GM21390 (cell line): ENCODE results near the gene SNTG2.
A peak's percentile ranks its signal among the peaks of the same experiment; 100 is the strongest.

Experiments
- ATAC-seq: cut with Tn5 transposase; IDR thresholded peaks from one replicate; pipeline ENCODE4 v1.9.1; 2021; ENCODE audit not compliant: unreplicated experiment

The SNTG2 gene

DNA sequence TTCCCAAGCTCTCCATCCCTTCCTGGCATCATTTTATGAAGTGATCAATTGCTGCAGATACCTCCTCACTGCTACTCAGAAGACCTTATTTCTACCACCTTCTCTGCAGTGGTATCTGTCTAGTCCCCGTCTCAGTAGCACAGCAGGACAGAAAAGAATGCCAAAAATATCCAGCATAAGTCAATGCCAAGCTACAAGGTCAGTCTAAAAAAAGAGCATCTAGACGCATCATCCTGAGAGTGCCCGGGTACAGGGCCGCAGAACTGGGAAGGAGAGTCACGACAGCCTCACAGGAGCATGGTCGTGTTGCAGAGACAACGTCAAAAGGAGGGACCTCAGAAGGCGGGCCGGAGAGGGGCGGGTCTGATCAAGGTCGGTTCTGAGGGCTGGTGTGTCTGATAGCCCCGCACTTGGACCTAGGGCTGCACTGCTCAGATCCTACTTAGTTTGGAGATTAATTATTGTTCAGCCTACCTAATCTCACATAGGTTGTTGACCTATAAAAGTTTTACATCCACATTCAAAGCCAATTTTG, 24.3 kb upstream of the SNTG2 start:
- no peak for ATAC-seq

DNA sequence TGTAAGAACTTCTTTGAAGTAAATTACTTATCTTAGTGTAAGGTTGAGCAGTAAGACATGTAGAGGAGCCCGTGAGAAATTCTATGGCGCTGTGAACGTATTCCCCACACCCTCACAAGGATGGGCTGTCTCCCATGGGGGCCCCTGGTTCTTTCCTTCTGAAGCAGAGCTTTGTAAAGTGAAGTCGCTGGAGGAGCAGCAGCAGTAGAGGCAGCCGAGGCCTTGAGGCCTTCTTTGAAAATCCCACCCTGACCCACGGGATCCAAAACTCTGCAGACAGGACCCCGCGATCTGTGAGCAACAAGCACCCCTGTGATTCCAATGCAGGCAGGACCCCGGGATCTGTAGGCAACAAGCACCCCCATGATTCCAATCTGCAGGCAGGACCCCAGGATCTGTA, 23.8 kb upstream of the SNTG2 start:
- ATAC-seq, result no peak

- ATAC-seq, result no peak
Measured at GRCh38 chr2:929011-929735, 21.5 kb upstream of the SNTG2 start.

DNA sequence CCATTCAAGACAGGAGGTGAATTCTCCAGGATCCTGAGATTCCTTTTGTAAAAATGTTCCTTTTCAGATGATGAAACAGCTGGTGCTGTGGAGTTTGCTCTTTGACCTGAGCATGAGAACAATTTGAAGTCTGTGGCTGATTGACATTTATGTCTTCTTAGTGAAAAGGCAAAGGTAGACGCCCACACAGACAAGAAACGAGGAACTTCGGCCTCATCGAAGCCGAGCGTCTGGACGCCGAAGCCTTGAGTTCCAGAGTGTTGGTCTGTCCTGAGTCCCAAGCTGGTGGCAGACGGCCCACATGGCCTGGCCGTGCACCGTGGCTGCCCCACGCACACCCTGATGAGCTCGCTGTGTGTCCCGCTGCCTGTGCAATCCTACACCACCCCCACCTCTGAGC, 20.7 kb upstream of the SNTG2 start:
- ATAC-seq, result no peak

- ATAC-seq, result no peak
Measured at GRCh38 chr2:930935-931334, 19.7 kb upstream of the SNTG2 start.

GRCh38 chr2:932320-933115, 18.1 kb upstream of the SNTG2 start:
- no peak for ATAC-seq

- ATAC-seq, result no peak
Measured at GRCh38 chr2:933734-934295, 16.8 kb upstream of the SNTG2 start.

- ATAC-seq, result no peak
Measured at GRCh38 chr2:937530-937929, 13.1 kb upstream of the SNTG2 start.

- ATAC-seq, result no peak
Measured at GRCh38 chr2:938181-939005, 12.3 kb upstream of the SNTG2 start.

- no peak for ATAC-seq
Measured at GRCh38 chr2:939936-940601, 10.6 kb upstream of the SNTG2 start.

GRCh38 chr2:941871-942270, 8.8 kb upstream of the SNTG2 start:
- ATAC-seq, result no peak

DNA sequence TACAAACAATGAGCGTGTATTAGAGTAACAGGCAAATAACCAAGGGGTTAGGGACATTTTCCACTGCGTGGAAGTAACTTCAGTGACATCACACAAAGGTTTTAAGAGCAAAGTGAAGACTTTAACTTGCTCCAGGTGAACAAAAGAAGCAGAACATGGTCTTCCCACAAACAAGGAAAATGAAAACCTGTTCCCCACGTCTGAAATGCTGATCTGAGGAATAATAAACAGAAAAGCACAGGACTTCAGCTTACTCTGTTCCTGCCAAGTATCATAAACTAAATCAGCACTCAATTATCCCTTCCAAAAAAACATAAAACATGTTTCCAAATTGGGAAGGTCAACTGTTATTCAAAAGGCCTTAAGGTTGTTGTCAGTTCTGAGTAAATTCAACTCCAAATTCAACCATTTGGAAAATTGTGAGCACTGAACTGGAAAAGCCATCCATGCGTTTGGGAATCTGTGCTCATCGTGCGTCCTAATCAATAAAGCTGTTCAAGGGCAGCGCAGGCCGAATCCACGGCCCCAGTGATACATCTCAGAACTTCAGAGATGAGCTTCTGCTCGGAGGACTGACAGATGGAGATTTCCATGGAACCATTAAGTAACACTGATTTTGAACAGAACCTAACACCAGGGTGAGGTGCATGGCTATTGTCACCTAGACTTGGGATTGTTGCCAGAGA, 7.7 kb upstream of the SNTG2 start:
- ATAC-seq, result no peak

- ATAC-seq, result no peak
Measured at GRCh38 chr2:943461-943797, 7.2 kb upstream of the SNTG2 start.

- ATAC-seq, result no peak
Measured at GRCh38 chr2:943821-944220, 6.8 kb upstream of the SNTG2 start.

DNA sequence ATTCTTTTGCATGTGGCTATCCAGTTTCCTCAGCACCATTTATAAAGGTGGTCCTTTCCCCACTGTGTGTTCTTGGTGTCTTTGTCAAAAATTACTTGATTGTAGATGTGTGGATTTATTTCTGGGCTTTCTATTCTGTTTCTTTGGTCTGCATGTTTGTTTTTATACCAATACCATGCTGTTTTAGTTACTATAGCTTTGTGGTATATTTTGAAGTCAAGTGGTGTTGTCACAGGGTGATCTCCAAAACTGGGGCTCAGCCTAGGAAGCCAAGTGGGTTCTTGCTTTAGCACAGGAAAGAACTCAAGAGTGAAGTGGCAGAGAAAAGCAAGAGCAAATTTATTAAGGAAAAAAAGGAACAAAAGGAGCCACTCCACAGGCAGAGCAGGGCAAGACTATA, 6.0 kb upstream of the SNTG2 start:
- no peak for ATAC-seq

- no peak for ATAC-seq
Measured at GRCh38 chr2:945104-945503, 5.5 kb upstream of the SNTG2 start.

DNA sequence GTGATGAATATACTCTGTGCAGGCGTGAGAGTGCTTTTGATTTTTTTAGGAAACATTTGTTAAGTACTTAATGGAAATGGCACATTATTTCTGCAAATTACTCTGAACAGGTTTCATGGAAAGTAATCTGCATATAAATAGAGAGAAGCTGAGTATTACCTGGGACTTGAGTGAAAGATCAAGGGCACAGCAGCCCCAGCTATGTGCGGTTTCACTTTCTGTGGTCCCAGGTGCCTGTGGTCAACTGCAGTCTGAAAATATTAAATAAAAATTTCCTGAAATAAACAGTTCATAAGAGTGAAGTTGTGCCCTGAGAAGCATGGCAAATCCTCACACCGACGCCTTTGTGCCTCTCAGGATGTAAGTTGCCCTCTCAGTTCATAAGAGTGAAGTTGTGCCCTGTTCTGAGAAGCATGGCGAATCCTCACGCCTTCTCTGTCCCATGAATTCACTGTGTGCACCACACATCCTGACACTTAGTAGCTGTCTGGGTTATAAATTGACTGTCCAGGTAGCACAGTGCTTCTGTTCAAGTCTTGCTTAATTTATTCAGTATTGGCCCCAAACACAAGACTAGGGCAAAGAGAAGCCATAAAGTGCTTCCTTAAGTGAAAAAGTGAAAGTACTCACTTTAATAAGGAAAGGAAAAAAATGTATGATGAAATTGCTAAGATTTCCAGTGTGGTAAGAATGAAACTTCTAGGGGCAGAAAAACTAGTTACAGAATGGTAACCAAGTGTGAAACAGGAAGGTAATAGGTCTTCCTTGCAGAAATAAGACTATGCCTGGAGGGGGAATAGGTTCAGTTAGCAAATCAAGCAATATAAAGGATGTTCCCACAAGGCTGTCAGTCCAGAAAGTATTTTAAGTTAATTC, 4.3 kb upstream of the SNTG2 start:
- peak; percentile 56 for ATAC-seq

DNA sequence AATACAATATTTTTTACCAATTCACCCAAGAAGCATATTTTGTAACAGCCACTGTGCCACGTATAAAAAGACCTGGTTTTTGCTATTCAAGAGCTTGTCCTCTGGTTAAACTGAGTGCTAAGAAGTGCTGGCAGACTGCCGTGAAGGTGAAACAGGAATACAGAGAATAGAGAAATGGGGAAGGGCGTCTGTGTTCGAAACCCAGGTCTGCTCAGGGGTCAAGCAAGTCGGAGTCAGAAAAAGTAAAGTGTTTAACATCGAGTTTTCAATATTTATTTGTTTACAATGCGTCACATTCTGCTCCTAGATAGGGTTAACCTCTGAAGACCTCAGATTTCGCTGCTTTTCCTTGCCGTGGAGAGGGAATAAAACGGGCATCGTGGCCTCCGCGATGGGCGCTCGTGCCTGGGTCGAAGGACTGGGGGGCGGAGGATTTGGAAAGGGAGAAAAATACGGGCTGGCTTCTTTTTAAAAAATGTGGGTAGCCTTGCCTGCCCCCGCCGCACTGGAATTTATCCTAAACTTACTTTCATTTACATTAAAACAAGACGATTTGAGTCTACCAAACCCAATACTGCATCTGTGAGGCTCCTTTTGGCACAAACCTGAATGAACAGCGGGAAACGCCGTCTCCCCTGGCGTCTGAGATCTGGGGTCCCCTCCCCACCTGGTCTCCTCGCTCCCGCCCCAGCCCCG, 1.1 kb upstream of the SNTG2 start:
- no peak for ATAC-seq
